ENCODE data around the gene AKAP13. TPM values are rescaled to one million over a fixed set of nuclear protein-coding genes. Genes with fewer than 3 reads are reported as not detected.
"Not testable (repeated sequence)": the region's sequence is repeated elsewhere in the genome, so short reads cannot be mapped to it uniquely, and the experiment has no call there.

Gene AKAP13
- polyA plus RNA-seq, 3 donors: 79.6 to 92.8 (median 87.3) TPM

- DNase-seq (ENCODE audit: low read depth in 3 of 3, low spot score in 2 of 3): no peak
These were observed 90.3 kb downstream of the AKAP13 start for GRCh38 chr15:85470563-85471271.

GRCh38 chr15:85472349-85472748 lies 91.9 kb downstream of the AKAP13 start:
- no peak for DNase-seq (ENCODE audit: low read depth in 3 of 3, low spot score in 2 of 3)

GRCh38 chr15:85473455-85473854 lies 93.1 kb downstream of the AKAP13 start:
- no peak for DNase-seq (ENCODE audit: low read depth in 3 of 3, low spot score in 2 of 3)

- DNase-seq (ENCODE audit: low read depth in 3 of 3, low spot score in 2 of 3): no peak
These were observed 94.4 kb downstream of the AKAP13 start for GRCh38 chr15:85474700-85475316.

- DNase-seq (ENCODE audit: low read depth in 3 of 3, low spot score in 2 of 3): no peak
These were observed 94.9 kb downstream of the AKAP13 start for GRCh38 chr15:85475317-85475701.

DNA sequence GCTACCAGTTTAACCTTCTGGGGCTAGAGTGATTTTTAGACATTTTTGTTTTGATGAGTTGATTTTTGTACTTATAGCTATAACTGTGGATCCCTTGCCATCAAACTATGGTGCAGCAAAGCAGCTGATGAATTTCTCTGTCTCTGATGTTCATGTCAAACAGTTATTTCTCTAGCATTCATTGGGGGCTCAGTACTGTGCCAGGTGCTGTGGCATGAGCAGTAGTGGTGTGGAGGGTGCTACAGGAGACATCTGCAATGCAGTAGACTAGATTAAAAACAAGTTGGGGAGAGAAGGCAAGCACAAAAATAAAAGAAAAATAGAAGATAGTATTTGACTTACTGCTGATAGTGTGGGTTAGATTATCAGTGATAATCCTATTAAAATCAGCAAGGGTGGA lies 95.3 kb downstream of the AKAP13 start:
- DNase-seq (ENCODE audit: low read depth in 3 of 3, low spot score in 2 of 3): no peak

GRCh38 chr15:85477061-85477460 lies 96.7 kb downstream of the AKAP13 start:
- no peak for DNase-seq (ENCODE audit: low read depth in 3 of 3, low spot score in 2 of 3)

DNA sequence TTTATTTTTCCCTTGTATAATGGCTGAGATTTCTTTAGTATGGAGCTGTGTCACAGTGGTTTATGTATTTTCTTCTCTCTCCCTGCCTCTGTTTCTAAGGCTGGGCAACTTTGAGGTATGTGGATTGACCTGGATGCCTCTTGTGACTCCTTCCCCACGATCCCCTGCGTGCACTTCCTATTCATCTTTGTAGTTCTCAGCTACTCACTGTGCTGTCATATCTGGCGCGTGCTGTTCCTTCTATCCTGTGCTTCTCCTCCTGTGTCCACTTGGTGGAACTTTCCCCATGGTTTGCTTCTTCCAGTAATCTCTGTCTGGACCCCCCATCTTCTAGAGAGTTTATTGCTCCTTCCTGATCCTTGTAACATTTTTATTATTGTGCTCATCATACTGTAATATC lies 97.3 kb downstream of the AKAP13 start:
- no peak for DNase-seq (ENCODE audit: low read depth in 3 of 3, low spot score in 2 of 3)

GRCh38 chr15:85479071-85479647 lies 98.8 kb downstream of the AKAP13 start:
- DNase-seq (ENCODE audit: low read depth in 3 of 3, low spot score in 2 of 3): no peak

GRCh38 chr15:85480923-85481322 lies 100.5 kb downstream of the AKAP13 start:
- no peak for DNase-seq (ENCODE audit: low read depth in 3 of 3, low spot score in 2 of 3)

DNA sequence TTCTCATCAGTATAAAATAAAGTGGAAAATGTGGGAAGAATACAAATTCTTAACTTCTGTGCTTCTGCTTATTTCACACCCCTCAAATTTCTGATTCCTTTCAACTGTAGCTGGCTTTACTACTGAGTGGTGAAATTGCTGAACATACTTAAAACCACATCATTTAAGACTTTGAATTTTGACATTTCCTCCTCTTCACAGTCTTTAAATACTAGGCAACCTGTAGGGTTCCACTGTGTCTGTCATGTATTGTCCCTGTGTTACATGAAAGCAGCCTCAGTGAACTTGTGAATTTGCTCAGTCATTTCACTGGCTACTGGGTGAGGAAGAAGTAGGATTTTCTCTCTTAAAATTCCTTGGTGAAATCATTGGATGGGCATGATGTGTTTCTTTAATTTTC lies 101.1 kb downstream of the AKAP13 start:
- not testable (repeated sequence) for DNase-seq (ENCODE audit: low read depth in 3 of 3, low spot score in 2 of 3)

DNA sequence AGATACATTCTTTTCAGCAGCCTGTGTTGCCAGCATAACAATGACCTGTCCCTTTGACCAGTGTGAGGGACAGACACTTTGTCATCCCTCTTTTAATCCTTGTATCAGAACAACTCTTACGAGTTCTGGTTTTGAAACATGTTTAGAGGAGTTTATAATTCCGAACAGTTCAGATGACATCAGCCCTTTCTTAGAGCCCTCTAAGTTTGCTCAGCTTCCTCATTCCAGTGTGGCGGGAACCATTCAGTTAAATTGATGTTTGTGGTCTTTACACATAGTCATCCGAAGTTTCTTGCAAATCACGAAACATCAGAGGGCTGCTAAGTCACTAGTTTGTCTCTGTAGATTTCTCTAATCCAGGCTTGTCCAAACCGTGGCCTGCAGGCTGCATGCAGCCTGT lies 102.5 kb downstream of the AKAP13 start:
- DNase-seq (ENCODE audit: low read depth in 3 of 3, low spot score in 2 of 3): no peak

DNA sequence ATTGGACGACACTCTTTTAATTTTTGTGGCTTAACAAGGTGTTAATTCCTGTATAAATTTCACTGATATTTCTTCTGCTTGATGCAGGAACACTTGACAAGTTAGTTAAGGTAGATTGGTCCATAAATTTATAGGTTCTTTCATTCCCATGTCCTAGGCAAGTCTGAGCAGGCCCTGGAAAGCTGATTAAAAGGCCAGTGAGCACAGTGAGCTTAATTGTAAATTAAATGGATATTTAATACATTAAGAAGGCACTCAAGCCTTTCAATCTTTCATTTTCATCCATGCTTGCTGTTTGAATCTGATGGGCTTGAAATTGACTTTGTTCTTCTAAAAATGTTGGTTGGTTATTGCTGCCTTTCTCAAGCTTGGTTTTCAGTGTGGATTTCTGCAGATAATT lies 103.6 kb downstream of the AKAP13 start:
- DNase-seq (ENCODE audit: low read depth in 3 of 3, low spot score in 2 of 3): not testable (repeated sequence)

GRCh38 chr15:85484923-85485322 lies 104.5 kb downstream of the AKAP13 start:
- not testable (repeated sequence) for DNase-seq (ENCODE audit: low read depth in 3 of 3, low spot score in 2 of 3)

DNA sequence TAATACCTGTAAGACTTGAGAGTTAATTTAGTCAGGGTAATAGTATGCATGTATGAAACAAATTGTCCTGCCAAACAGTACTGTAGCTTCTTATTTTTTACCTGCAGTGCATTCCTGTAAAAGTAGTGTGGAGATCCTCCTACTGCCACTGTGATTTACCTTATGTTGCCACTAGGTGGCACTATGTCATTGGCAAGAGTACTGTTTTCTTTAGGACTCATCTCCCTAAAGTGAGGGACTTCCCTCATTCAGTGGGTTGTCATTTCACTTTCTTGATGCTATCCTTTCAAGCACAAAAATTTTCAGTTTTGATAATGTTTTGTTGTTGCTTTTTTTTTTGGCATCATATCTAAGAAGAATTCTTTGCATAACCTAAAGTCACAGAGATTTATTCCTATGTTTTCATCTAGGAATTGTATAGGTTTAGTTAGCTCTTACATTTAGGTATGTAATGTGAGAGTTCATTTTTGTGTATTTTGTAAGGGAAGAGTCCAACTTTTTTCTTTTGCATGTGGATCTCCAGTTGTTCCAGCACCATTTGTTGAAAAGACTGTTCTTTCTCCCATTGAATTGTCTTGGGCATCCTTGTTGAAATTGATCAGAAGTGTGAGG lies 105.7 kb downstream of the AKAP13 start:
- peak in 2 of 3 donors; percentile 75 to 78 for DNase-seq (ENCODE audit: low read depth in 3 of 3, low spot score in 2 of 3)

DNA sequence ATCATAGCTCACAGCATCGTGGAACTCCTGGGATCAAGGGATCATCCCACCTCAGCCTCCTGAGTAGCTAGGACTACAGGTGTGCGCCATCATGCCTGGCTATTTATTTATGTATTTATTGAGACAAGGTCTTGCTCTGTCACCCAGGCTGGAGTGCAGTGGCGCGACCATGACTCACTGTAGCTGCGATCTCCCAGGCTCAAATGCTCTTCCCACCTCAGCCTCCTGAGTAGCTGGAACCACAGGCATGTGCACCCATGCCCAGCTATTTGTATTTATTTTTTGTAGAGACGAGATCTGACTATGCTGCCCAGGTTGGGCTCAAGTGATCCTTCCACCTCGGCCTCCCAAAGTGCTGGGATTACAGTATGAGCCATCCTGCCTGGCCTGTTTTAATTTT lies 107.4 kb downstream of the AKAP13 start:
- not testable (repeated sequence) for DNase-seq (ENCODE audit: low read depth in 3 of 3, low spot score in 2 of 3)

GRCh38 chr15:85488997-85489396 lies 108.6 kb downstream of the AKAP13 start:
- no peak for DNase-seq (ENCODE audit: low read depth in 3 of 3, low spot score in 2 of 3)

GRCh38 chr15:85489773-85490493 lies 109.5 kb downstream of the AKAP13 start:
- DNase-seq (ENCODE audit: low read depth in 3 of 3, low spot score in 2 of 3): no peak

- DNase-seq (ENCODE audit: low read depth in 3 of 3, low spot score in 2 of 3): no peak
These were observed 110.5 kb downstream of the AKAP13 start for GRCh38 chr15:85490856-85491255.

GRCh38 chr15:85491691-85492090 lies 111.3 kb downstream of the AKAP13 start:
- DNase-seq (ENCODE audit: low read depth in 3 of 3, low spot score in 2 of 3): no peak

DNA sequence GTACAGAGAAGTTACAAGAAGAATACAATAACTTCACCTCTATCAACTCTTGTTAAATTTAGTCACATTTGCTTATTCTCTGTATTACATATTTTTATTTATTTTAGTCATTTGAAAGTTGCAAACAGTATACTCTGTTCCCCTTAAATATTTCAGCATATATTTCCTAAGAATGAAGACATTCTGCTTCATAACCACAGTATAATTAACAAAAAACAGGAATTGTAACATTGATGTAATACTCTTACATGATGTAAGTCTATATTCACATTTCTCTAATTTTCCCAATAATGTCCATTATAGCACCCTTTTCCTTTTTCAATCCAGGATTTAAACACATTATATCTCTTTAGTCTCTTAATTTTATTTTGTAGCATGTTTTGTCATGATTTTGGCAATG lies 112.0 kb downstream of the AKAP13 start:
- no peak for DNase-seq (ENCODE audit: low read depth in 3 of 3, low spot score in 2 of 3)
